HG03575 (cell line): ENCODE results near the gene DENND1B.
"Not testable (repeated sequence)": the region's sequence is repeated elsewhere in the genome, so short reads cannot be mapped to it uniquely, and the experiment has no call there.

Experiments used
- ATAC-seq: cut with Tn5 transposase; IDR thresholded peaks from one replicate; pipeline ENCODE4 v1.9.1; 2021; ENCODE audit not compliant: unreplicated experiment, insufficient number of reproducible peaks, low FRiP score; ENCODE audit errors: extremely low read depth

The DENND1B gene

GRCh38 chr1:197526736-197527371, 248.4 kb downstream of the DENND1B start:
- ATAC-seq = no peak

GRCh38 chr1:197521118-197521739, 254.1 kb downstream of the DENND1B start:
- ATAC-seq = no peak

GRCh38 chr1:197519741-197520334, 255.4 kb downstream of the DENND1B start:
- no peak for ATAC-seq

- ATAC-seq = no peak
Observed at GRCh38 chr1:197515421-197515820, 259.9 kb downstream of the DENND1B start.

- no peak for ATAC-seq
Observed at GRCh38 chr1:197510691-197511378, 264.4 kb downstream of the DENND1B start.

- no peak for ATAC-seq
Observed at GRCh38 chr1:197496722-197497121, 278.6 kb downstream of the DENND1B start.

- not testable (repeated sequence) for ATAC-seq
Observed at GRCh38 chr1:197491505-197491904, 283.8 kb downstream of the DENND1B start.

- no peak for ATAC-seq
Observed at GRCh38 chr1:197486946-197487345, 288.3 kb downstream of the DENND1B start.

GRCh38 chr1:197485790-197486189, 289.5 kb downstream of the DENND1B start:
- ATAC-seq = no peak

- ATAC-seq = no peak
Observed at GRCh38 chr1:197481101-197481500, 294.2 kb downstream of the DENND1B start.

- no peak for ATAC-seq
Observed at GRCh38 chr1:197480446-197480845, 294.8 kb downstream of the DENND1B start.

GRCh38 chr1:197472141-197472540, 303.1 kb downstream of the DENND1B start:
- ATAC-seq = no peak

GRCh38 chr1:197471248-197471985, 303.9 kb downstream of the DENND1B start:
- no peak for ATAC-seq

- no peak for ATAC-seq
Observed at GRCh38 chr1:197470330-197470729, 304.9 kb downstream of the DENND1B start.

- no peak for ATAC-seq
Observed at GRCh38 chr1:197469620-197470210, 305.6 kb downstream of the DENND1B start.

GRCh38 chr1:197468543-197469175, 306.6 kb downstream of the DENND1B start:
- ATAC-seq = no peak

GRCh38 chr1:197467881-197468280, 307.4 kb downstream of the DENND1B start:
- ATAC-seq = no peak

GRCh38 chr1:197466813-197467212, 308.5 kb downstream of the DENND1B start:
- no peak for ATAC-seq
